ENCODE data around the gene TCFL5.

The TCFL5 gene

GRCh38 chr20:62796699-62797491, 64.7 kb downstream of the TCFL5 start:
- DNase-seq (ENCODE audit: low spot score), result no peak

DNA sequence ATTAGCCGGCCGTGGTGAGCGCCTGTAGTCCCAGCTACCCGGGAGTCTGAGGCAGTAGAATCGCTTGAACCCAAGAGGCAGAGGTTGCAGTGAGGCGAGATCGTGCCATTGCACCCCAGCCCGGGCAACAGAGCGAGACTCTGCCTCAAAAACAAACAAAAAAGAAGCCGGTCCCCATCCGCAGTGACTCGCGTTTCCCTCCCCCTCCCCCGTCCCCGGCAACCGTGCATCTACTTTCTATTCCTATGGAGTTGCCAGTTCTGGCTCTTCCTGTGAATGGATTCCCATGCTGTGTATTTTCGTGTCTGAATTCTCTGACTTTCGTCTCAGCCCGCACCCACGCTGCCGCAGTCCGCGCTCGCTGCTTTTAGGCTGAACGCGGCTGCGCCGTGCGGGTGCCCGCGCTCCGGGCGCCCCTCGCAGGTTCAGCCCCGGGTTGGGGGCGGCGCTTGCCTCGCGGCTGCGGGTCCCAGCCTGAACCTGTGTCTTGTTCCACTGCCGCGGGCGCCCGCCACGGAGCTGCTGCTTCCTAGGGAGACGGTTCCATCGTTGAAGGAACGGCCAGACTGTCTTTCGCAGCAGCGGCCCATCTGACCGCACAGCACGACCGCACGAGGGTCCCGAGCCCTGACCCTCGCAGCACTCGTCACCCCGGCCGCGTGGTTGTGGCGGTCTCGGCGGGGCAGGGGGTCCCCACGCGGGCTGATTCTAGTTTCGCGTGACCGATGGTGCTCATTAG, 66.4 kb downstream of the TCFL5 start:
- DNase-seq (ENCODE audit: low spot score), result peak; percentile 86

DNA sequence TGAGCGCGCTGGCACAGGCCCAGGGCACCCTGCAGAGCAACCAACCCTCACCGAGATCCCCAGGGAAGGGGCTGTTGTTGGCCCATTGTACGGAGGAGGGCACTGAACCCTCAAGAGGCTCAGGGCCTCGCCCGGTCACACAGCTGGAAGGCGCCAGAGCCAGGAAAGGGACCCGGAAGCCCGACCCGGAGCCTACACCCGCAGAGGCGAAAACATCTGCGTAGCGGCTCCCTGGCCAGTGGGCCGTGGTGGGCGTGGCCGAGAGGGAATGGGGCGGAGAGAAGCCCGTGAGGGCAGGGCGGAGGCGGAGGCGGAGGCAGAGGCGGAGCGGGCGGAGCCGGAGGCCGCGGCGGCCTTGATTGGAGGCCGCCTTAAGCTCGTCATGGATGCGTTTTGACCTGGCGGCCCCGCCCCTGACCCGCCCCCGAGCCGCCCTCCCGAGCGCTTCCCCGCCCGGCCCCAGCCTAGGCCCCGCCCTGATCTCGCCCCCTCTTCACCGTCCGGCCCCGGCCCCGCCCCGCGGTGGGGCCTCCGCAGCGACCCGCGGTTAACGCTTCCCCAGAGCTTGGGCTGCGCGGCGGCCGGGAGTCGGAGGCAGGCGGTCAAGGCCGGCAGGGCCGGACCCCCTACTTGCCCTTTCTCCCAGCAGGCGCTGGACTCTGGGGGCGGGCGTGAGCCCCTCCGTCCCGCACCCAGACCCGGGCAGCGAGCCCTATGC, 67.5 kb downstream of the TCFL5 start:
- peak; percentile 95 for DNase-seq (ENCODE audit: low spot score)

DNA sequence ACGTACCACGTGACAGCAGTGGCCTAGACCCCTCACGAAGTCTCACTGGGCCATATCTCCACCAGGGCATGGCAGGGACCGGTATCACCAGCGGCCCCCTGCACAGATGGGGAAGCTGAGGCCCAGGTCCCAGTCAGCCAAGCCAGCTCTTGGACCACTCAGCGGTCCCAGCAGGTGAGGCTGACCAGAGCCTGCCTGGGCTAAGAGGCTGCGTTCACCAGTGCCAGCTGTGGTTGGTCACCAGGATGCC, 67.9 kb downstream of the TCFL5 start:
- no peak for DNase-seq (ENCODE audit: low spot score)

GRCh38 chr20:62792940-62793756, 68.5 kb downstream of the TCFL5 start:
- no peak for DNase-seq (ENCODE audit: low spot score)

GRCh38 chr20:62792182-62792939, 69.3 kb downstream of the TCFL5 start:
- no peak for DNase-seq (ENCODE audit: low spot score)

DNA sequence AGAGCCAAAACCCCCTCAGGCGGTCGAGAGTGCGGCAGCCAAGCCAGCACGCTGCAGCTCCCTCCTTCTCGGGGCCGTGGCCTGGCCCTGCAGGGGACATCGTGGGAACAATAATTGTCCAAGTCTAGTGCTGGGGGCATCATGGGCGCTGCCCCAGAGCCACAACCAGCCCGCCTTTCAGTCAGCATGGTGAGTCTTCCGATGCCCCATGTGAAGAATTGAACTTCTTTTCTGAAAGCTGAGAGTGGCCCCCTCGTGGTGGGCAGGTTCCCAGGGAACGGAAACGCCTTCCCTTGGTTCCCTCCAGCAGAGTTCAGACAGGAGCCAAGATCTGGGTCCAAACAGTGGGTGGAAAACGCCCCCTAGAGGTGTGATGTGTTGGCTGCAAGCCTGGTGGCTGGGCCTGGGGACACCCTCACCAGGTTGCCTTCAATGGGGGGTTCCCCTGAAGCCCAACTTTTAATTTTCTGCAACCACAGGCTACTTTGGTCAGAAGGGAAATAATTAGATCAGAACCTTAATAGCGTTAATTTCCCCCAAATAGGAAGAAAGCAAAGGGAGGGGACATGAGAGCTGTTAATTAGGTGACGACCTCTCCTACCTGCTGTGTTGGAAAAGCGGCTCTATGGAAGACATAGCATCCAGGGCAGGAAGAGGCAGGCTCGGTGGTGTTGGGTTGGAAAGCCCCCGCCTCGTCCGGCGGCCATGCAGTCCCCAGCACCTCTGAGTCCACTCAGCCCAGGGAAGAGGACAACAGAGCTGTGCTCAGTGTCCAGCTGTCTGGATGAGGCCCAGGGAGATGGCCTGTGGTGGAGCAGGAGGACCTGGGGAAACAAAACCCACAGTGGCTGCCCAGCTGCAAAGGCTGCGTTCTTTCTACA, 70.1 kb downstream of the TCFL5 start:
- peak; percentile 83 for DNase-seq (ENCODE audit: low spot score)
